ENCODE measurements around the gene HSF5.

DNA sequence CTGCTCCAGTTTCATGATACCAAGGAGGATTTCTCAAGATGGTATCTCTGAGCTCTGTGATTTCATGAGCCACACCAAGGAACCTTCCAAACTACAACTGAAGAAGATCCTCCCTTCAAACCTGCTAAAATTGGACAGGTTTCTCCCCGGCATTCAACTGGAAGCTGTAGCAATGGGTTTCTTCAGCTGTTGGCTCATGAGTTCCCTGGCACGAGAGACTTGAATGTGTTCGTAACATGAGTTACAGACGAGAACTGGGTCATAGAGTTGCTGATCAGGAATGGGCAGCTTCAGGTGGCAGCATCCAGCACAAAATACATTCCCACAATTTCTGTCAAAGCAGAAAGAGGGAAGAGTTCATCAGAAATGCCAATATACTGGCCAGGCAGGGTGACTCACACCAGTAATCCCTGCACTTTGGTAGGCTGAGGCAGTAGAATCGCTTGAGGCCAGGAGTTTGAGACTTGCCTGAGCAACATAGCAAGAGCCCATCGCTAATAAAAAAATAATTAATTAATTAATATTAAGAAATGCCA lies 3.4 kb upstream of the HSF5 start:
- TF ChIP-seq MXI1 (IDR thresholded peaks at IDR 0.05; ENCODE audit: borderline replicate concordance, low read depth, low read length) (no peak), MEIS1 (CRISPR knock-in tag; IDR thresholded peaks at IDR 0.05; ENCODE audit: borderline replicate concordance) (no peak), SOX5 (CRISPR knock-in tag; IDR thresholded peaks at IDR 0.05; ENCODE audit: borderline replicate concordance) (no peak), BRD4 (CRISPR knock-in tag; IDR thresholded peaks at IDR 0.05) (no peak), TCF12 (IDR thresholded peaks at IDR 0.05) (no peak), TCF12 (CRISPR knock-in tag; IDR thresholded peaks at IDR 0.05) (no peak), CEBPB (IDR thresholded peaks at IDR 0.05; ENCODE audit: borderline replicate concordance, low read depth, low read length) (no peak), POLR2A (IDR thresholded peaks at IDR 0.05; ENCODE audit: insufficient read depth in 1 of 2, low read depth in 2 of 2, low read length in 2 of 2) (no peak), IRF1 (CRISPR knock-in tag; IDR thresholded peaks at IDR 0.05; ENCODE audit: low read depth) (no peak)

Data from HepG2 (cell line).